GM19438 (cell line): ENCODE data around the gene PLEKHH2.

ENCODE experiments used
- ATAC-seq: cut with Tn5 transposase; IDR thresholded peaks from one replicate; pipeline ENCODE4 v1.9.1; 2021; ENCODE audit warnings: low read depth; ENCODE audit not compliant: unreplicated experiment

PLEKHH2 gene

GRCh38 chr2:43752302-43752701 lies 115.2 kb downstream of the PLEKHH2 start:
- no peak for ATAC-seq

GRCh38 chr2:43754180-43754579 lies 117.1 kb downstream of the PLEKHH2 start:
- ATAC-seq, result no peak

GRCh38 chr2:43758739-43759138 lies 121.7 kb downstream of the PLEKHH2 start:
- ATAC-seq, result no peak

- ATAC-seq, result no peak
Measured at GRCh38 chr2:43759195-43759594, 122.1 kb downstream of the PLEKHH2 start.

GRCh38 chr2:43762286-43762685 lies 125.2 kb downstream of the PLEKHH2 start:
- ATAC-seq, result no peak

- ATAC-seq, result no peak
Measured at GRCh38 chr2:43763091-43763490, 126.0 kb downstream of the PLEKHH2 start.

GRCh38 chr2:43764086-43764705 lies 127.1 kb downstream of the PLEKHH2 start:
- ATAC-seq, result no peak

- ATAC-seq, result no peak
Measured at GRCh38 chr2:43766006-43766405, 128.9 kb downstream of the PLEKHH2 start.

GRCh38 chr2:43773876-43774613 lies 137.0 kb downstream of the PLEKHH2 start, which contains the start of gene DYNC2LI1:
DYNC2LI1 (plus strand) TSS chr2:43774039; CDS start chr2:43774139, 100 bp downstream.
- peak; percentile 97 for ATAC-seq

- no peak for ATAC-seq
Measured at GRCh38 chr2:43774617-43775016, 137.6 kb downstream of the PLEKHH2 start.

GRCh38 chr2:43776324-43776723 lies 139.3 kb downstream of the PLEKHH2 start:
- ATAC-seq, result no peak

GRCh38 chr2:43777306-43777926 lies 140.4 kb downstream of the PLEKHH2 start:
- no peak for ATAC-seq

- ATAC-seq, result no peak
Measured at GRCh38 chr2:43778233-43778632, 141.2 kb downstream of the PLEKHH2 start.

- ATAC-seq, result no peak
Measured at GRCh38 chr2:43787895-43788294, 150.8 kb downstream of the PLEKHH2 start.

GRCh38 chr2:43788646-43789045 lies 151.6 kb downstream of the PLEKHH2 start:
- no peak for ATAC-seq

- no peak for ATAC-seq
Measured at GRCh38 chr2:43790147-43790546, 153.1 kb downstream of the PLEKHH2 start.

- no peak for ATAC-seq
Measured at GRCh38 chr2:43791035-43791765, 154.1 kb downstream of the PLEKHH2 start.

- ATAC-seq, result peak; percentile 66
Measured at GRCh38 chr2:43792653-43793052, 155.6 kb downstream of the PLEKHH2 start.

- no peak for ATAC-seq
Measured at GRCh38 chr2:43794956-43795355, 157.9 kb downstream of the PLEKHH2 start.

- ATAC-seq, result no peak
Measured at GRCh38 chr2:43796206-43796605, 159.1 kb downstream of the PLEKHH2 start.

- no peak for ATAC-seq
Measured at GRCh38 chr2:43798300-43798699, 161.2 kb downstream of the PLEKHH2 start.
